HuH-7.5 (cell line): ENCODE data around the gene CDC37.

Source experiments
- DNase-seq: peaks from one replicate; pipeline ENCODE4 v3.0.0; 2011; ENCODE audit warnings: low spot score

CDC37 gene

DNA sequence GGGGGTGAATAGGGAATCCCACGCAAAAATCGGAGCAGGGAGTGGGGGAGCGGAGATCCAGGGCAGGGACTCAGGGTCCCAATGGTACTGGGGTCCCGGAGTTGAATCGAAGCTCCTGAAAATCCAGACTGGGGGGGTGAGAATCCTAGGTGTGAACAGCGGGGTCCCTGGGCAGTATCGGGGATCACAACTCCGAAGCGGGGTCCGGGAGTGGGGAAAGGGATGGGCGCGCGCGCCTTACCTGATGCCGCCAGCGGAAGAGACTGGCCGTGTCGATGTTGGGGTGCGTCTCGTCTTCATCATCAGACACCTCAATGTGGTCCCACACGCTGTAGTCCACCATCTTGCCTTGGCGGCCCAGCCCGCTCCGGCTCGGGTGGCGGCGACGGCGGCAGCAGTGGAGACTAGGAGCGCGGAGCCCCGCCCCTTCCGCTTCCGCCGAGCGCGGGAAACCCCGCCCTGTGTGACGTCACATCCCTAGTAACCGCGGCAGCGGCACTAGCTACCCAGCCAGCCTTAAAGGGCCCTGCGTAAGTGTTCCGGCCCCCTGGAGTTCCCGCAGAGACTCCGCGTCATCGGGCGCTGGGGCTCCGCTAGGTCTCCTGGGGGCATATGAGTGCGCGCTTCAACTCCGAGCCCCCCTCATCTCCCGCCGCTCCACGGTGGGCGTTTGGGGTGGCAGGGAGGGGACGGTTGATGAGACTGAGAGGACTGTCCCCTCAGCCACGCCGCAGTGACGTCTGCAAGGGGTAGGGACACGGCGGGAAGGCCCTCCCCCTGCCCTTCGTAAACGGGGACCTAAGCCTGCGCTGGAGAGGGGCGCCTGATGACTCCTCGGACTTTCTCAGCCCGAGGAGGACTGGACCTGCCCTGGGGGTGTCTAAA, at the start of gene CDC37:
CDC37 (minus strand) TSS at position 406 of the 885 bp plus-strand sequence; CDS start at position 343, 63 bp downstream.
- DNase-seq, result peak; percentile 99

- DNase-seq, result no peak
These were observed 47.7 kb upstream of the CDC37 start for GRCh38 chr19:10450853-10451609.

DNA sequence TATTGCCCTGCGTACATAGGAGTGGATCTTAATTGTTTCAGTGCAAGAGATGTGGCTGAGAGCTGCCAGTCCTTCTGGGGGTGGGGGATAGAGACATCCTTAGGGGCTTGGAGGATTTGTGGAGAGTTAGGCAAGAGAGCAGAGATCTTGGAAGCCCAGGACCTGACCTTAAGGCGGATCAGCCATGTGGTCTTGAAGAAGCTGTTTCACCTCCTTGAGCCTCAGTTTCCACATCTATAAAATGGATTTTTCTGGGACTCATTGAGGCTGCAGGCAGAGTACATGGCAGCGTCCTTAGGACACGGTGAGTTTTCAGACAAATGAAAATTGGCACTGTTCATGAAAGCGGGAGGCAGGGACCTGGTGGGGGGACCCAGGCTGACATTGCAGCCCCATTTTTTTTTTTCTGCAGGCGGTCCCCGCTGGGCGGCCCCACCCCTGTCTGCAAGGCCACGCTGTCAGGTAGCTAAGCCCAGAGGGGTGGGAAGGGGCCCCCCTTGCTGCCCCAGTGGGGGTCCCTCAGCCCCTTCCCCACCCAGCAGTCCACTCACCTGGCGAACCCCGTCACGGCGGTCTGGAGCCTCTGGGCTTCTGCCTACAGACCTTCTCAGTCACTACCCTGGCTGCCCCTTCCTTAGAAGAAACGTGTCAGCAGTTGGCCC, 47.0 kb upstream of the CDC37 start:
- no peak for DNase-seq

GRCh38 chr19:10449037-10449436, 45.7 kb upstream of the CDC37 start:
- DNase-seq, result no peak

DNA sequence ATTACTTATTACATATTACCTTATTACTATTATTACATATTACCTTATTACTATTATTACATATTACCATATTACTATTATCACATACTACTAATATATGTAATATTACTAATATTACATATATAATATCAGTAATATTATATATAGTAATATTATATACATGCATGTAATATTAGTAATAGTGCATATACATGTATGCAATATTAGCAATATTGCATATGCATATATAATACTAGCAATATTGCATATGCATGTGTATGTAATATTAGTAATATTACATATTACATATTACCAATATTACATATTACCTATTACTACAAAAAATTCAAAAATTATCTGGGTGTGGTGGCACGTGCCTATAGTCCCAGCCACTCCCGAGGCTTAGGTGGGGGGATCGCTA, 39.4 kb upstream of the CDC37 start:
- DNase-seq, result no peak

DNA sequence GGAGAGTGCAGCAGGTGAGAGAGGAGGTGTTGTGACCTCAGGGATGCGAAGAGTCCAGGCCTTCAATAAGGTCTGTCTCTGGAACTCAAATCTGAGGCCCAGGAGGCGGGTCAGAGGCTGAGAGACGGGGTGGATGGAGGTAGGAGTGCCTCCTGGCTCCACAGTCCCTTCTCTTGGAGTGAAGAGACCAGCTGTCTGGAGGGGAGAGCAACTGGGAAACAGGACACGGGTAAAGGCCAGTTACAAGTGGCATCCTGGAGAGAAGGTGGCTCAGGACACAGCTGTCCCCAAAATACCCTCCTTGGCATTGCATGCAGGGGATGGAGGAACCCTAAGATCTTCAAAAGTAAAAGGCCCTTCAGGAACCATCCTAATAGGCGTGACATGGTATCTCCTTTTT, 36.2 kb upstream of the CDC37 start:
- DNase-seq, result no peak

DNA sequence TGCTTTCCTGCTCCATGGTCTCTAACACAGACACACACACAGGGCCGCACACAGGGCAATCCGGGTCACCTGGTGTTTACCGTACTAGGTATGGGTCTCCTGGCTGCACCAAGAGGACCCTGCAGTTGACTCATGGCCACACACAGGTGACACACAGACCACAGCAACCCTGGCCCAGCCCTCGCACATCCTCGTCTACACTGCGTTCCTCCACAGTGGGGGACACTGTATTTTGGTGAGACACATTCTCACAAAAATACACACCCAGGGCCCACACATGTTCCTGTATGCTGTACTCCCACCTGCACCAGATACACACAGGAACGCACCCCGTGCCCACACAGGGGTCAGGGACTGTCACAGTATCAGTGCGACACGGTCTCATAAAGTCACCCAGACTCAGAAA, 29.8 kb upstream of the CDC37 start:
- peak; percentile 5 for DNase-seq

GRCh38 chr19:10432736-10433130, 29.4 kb upstream of the CDC37 start:
- no peak for DNase-seq

DNA sequence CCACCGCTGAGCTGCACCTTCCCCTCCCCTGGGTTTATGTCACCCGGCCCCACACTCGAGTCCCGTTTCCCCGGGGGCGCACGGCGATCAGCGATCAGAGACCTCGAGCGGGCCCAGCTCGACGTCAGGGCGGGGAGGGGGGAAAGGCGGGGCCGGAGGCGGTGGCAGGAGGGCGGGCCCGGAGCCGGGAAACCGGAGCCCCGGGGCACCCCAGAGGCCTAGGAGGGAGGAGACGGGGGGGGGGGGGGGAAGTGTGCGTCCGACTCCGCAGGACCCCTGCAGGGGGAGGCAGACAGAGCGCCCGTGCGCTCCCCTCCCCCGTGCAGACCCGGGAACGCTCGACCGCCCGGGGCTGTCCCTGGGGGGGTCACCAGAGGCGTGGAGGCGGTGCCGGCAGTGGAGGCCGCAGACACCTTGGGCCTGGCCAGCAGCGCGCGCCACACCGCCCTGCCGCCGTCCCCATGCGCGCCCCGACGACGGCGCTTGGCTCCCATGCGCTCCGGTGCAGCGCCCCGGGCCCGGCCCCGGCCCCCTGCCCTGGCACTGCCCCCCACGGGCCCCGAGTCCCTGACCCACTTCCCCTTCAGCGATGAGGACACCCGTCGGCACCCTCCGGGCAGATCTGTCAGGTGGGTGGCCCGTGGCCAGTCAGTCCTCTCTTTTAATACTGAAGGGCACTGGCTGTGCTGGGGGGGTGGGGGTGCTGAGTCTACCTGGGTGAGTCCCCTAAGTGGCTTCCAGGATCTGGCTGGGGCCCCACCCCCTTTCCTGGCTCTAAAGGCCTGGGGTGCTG, 28.8 kb upstream of the CDC37 start:
- peak; percentile 87 for DNase-seq

DNA sequence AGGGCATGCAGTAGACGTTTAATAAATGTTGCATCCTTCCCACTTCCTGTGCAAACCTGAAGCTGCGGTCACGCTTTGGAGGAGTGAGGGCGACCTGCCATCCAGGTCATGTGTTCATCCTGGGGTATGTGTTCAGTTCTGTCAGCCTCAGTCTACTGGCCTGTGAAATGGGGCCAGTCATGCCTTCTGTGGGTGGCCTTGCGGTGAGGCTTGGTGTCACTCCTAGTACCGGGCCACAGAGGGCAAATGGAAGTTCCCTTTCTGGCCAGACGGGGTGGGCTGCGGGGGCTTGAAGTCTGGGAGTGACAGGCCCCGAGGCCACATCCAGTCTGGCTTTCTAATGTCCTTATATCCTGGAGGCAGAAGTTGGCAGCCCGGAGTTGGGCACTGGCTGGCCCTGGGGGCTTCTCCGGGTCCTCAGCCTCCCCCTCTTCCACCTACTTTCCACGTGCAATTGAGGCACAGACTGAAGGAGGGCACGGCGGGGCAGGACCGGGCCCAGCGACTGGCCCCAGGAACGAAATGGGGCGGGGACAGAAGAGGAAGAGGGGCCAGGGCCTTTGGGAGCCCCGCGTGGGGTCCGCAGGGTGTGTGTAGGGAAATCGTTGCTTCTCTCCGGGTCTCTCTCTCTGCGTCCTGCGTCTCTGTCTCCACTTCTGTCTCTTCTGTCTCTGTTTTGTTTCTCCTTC, 28.1 kb upstream of the CDC37 start:
- peak; percentile 70 for DNase-seq

DNA sequence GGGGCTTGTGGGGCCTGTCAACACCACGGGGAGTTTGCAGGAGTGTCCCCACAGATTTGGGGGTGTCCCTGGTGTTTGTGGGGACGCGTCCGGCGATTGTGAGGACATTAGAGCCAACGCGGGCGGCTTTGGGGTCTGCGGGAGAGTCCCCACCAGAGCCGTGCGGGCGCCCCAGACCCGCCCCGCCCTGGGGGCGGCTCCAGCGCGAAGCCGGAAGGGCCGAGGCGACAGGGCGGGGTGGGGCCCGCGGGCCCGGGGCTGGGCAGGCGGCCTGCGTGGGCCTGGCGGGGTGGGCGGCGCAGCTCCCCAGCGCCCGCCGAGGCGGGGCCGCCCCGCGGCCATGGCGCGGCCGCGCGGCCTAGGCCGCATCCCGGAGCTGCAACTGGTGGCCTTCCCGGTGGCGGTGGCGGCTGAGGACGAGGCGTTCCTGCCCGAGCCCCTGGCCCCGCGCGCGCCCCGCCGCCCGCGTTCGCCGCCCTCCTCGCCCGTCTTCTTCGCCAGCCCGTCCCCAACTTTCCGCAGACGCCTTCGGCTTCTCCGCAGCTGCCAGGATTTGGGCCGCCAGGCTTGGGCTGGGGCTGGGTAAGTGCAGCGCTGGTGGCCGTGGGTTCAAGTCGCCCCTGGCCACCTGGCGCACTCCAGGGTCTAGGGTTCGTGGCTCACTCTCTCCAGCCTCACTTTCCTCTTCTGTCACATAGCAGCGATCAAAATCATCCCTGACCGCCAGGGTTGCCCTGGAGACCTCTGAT, 27.3 kb upstream of the CDC37 start:
- peak; percentile 84 for DNase-seq

DNA sequence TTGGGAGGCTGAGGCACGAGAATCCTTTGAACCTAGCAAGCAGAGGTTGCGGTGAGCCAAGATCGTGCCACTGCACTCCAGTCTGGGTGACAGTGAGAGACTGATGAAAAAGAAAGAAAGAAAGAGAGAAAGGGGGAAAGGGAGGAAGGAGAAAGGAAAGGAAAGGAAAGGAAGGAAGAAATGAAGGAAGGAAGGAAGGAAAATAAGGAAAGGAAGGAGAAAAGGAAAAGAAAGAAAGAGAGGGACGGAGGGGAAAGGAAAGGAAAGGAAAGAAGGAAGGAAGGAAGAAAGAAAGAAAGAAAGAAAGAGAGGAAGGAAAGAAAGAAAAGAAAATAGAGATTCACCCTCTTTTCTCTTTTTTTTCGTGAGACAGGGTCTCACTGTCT, 25.6 kb upstream of the CDC37 start:
- no peak for DNase-seq

DNA sequence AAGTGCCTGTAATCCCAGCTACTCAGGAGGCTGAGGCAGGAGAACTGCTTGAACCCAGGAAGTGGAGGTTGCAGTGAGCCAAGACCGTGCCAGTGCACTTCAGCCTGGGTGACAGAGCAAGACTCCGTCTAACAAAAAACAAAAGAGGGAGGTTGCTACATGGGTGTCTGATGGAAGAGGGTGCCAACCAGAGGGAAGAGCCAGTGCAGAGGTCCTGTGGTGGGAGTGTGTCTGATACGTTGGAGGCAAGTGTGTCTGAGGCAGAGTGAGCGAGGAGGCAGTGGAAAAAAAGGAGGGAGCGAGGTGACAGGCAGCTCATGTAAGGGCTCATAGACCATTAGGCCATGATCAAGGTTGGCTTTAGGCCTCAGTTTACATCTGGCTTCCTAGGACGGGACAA, 23.8 kb upstream of the CDC37 start:
- no peak for DNase-seq

DNA sequence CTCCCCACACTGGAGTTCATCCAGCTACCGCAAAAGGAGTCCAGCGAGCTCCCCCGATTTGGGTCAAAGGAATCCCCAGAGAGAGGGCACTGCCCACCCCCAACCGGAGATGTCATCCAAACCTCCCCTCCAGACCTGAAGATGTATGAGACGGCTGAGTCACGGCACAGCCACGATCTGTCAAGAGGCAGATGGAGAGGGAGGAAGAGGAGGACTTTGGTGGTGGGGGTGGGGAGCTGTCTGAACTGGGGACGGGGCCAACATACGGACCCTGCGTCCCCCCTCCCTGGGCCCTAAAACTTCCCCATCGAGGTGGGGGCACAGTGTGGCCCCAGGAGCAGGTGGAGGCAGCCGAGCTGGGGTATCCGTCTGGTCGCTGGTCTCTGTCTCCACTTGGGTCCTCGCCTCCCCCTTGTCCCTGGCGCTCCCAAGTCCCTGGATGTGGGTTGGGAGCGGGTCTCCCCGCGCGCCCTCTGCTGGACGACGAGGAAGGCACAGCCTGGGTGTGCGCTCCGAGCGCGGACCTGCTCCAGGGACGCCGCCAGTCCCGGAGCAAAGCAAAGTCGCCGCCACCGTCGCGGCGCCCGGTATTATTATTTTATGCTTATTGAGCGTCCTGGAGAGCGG, 20.8 kb upstream of the CDC37 start:
- DNase-seq, result peak; percentile 99

- peak; percentile 9 for DNase-seq
These were observed 19.5 kb upstream of the CDC37 start for GRCh38 chr19:10422846-10423245.

DNA sequence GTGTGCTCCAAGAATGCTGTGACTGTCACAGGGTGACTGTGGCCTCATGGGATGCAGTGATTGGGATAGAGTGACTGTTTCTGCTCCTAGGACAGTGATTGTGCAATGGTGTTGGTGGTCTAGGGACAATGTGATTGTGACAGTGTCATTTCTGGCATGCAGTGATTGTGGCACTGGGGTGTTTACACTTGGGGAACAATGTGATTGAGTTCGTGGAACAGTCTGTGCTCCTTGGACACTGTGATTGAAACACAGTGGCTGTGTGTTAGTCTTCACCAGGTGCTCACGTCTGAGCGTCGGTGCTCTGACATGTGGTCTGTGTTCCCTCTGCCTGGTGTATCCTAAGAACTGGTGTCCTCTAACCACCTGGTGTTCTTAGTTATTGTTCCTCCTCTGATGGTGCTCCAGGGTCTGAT, 18.7 kb upstream of the CDC37 start:
- DNase-seq, result peak; percentile 55

DNA sequence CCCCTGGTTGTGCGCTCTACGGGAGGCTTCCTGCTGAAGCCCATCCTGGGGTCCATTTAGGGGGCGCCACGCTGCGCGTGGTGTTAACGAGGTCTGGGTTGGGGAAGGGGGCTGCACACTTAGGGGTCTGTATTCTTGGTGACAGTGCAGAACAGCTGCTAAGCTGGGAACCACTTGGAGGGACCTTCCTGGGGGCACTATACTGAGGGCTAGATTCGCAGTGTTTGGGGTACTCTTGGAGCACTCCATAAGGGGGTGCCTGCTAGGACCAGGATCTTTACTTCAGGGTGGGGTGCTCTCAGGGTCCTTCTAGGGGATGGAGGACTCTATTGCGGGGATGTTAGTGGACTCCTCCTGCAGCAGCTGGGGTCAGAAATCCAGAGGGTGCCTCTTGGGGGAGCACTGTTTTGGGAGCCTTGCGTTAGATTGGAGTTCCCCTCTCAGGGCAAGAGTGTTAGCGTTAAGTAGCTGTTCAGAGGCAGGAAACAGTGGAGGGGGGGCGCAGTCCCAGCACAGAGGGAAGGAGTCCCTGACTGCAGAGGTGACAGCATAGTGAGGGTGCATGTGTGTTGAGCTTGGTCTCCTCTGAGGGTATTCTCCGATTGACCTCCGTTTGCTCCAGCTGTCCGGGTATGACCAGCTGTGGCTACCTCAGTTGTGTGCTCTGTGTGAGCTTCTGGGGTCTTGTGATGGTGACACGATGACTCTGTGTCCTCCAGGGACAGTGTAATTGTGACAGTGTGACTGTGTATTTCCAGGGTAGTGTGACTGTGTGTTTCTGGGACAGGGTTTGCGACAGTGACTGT, 18.1 kb upstream of the CDC37 start:
- DNase-seq, result peak; percentile 25

DNA sequence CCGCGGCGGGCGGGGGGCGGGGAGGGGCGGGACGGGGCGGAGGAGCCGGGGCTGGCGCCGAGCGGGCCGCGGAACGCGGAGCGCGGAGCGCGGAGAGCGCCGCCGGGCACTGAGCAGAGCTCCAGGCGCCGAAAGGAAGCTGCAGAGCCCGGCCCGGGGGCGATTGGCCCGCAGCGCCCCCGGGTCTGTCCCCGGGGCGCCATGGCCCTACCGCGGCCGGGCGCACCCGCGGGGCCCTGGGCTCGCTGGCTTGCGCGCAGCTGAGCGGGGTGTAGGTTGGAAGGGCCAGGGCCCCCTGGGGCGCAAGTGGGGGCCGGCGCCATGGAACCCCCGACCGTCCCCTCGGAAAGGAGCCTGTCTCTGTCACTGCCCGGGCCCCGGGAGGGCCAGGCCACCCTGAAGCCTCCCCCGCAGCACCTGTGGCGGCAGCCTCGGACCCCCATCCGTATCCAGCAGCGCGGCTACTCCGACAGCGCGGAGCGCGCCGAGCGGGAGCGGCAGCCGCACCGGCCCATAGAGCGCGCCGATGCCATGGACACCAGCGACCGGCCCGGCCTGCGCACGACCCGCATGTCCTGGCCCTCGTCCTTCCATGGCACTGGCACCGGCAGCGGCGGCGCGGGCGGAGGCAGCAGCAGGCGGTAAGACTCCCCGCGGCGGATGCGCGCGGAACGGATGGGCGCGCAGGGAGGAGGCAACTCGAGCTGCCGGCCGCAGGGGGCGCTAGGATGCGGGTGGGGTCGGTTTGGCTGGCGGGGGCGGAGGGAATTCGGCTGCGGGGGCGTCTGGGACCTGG, 17.3 kb upstream of the CDC37 start, which contains the start of gene PDE4A:
PDE4A (plus strand) TSS at position 95 of the 796 bp plus-strand sequence; CDS start at position 322, 227 bp downstream.
- peak; percentile 78 for DNase-seq
